Activated naive CD4-positive, alpha-beta T cell treated with anti-CD3 and anti-CD28 coated beads for 36 hours (primary cell): Measurements from ENCODE around the gene HOATZ. TPM values are rescaled to one million over a fixed set of nuclear protein-coding genes. Genes with fewer than 3 reads are reported as not detected.

Experiments used
- CTCF ChIA-PET: fragments of 350-600 bp; sonication (Branson Sonifier 250); formaldehyde crosslinking; loops from one replicate; lab custom pipeline; 2021; ENCODE audit warnings: antibody characterized with exemption; lab: Charles Lee
- DNase-seq: peaks from one replicate; pipeline ENCODE4 v3.0.0-alpha.2; 2020
- H3K27ac Mint-ChIP-seq: one replicate; pipeline ENCODE4 v1.8.0; 2021; ENCODE audit warnings: mild to moderate bottlenecking, mixed read lengths
- H3K27me3 Mint-ChIP-seq: one replicate; pipeline ENCODE4 v1.8.0; 2021; ENCODE audit warnings: low read depth, mixed read lengths
- H3K36me3 Mint-ChIP-seq: one replicate; pipeline ENCODE4 v1.8.0; 2021; ENCODE audit warnings: low read depth, mixed read lengths
- H3K4me1 Mint-ChIP-seq: one replicate; pipeline ENCODE4 v1.8.0; 2021; ENCODE audit warnings: low read depth, mixed read lengths
- H3K4me3 Mint-ChIP-seq: one replicate; pipeline ENCODE4 v1.8.0; 2021; ENCODE audit warnings: mild to moderate bottlenecking, moderate library complexity, mixed read lengths
- H3K9me3 Mint-ChIP-seq: one replicate; pipeline ENCODE4 v1.8.0; 2021; ENCODE audit warnings: mixed read lengths
- intact Hi-C: fragments of 100-400 bp; cut with micrococcal nuclease; formaldehyde crosslinking; loops from one replicate; pipeline ENCODE4 v1.15.1; 2023
- total RNA-seq, 2 experiments: library from RNA; stranded (reverse); gene quantifications; one replicate each; pipeline ENCODE4 v1.2.3, GENCODE V29; 2021

Gene HOATZ
- total RNA-seq, 2 experiments from 2014 or later = not detected

DNA sequence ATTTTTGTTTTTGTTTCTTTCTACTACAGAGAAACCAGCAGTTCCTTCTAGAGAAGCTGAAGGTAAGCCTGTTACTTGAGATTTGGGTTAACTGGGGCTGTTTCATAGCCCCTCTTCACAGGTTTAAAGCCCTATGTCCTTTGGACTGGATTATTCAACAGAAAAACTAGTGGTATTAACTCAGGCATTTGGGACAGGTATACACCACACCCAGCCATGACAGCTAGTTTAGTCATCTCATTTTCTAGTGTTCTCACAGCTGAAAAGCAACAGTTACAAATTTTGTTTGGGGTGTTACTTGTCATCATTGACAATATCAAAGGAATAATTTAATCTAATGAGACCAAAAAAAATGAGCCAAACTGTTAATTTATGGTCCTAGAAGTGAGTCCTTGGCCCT lies 40.0 kb downstream of the HOATZ start:
- H3K4me1 Mint-ChIP-seq = peaks cover 7% of the 10 kb centered on the region

DNA sequence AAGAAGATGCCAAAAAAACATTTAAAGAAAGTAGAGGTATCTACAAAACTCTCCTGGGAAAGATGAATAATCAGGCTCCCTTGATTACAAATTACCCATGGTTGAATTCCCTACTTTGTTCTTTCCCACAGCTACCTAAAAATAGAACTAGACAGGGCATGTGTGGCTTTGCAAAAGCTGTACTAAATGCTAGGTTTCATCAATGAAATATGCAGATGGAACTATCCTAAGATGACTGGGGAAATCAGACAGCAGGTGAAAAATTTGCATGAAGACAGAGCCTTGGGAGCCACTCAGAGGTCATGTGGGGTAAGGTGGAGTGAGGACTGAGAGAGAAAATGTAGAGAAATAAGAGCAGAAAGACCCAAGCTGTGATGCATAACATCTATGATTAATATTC lies 40.7 kb downstream of the HOATZ start:
- CTCF ChIA-PET = interaction anchor here (2.1 kb wide), 1 partner anchor 101 kb away, joined by 8 read pairs; no protein-coding TSS in a partner anchor
- H3K4me1 Mint-ChIP-seq = peaks cover 7% of the 10 kb centered on the region
- no peak overlapping the region for H3K4me3 Mint-ChIP-seq
- peaks cover 7% of the 10 kb centered on the region for H3K9me3 Mint-ChIP-seq
- intact Hi-C loops = loop anchor here (2.0 to 10.0 kb wide), 2 partner anchors 28 to 270 kb away; no protein-coding TSS in a partner anchor
- H3K27ac Mint-ChIP-seq = no peak overlapping the region
- DNase-seq = no peak
- H3K36me3 Mint-ChIP-seq = peaks cover 2% of the 10 kb centered on the region
- H3K27me3 Mint-ChIP-seq = peaks cover 13% of the 10 kb centered on the region

More for the DNA sequence above, 40.0 kb downstream of the HOATZ start:
- peaks cover 16% of the 10 kb centered on the region for H3K27me3 Mint-ChIP-seq
- DNase-seq = no peak
- CTCF ChIA-PET = interaction anchor here (0.6 to 2.1 kb wide), 4 partner anchors 11 to 222 kb away, joined by 3 to 8 read pairs (median 4); no protein-coding TSS in a partner anchor
- H3K36me3 Mint-ChIP-seq = peaks cover 2% of the 10 kb centered on the region
- H3K9me3 Mint-ChIP-seq = peaks cover 7% of the 10 kb centered on the region
- H3K27ac Mint-ChIP-seq = no peak overlapping the region
- H3K4me3 Mint-ChIP-seq = no peak overlapping the region
- intact Hi-C loops = loop anchor here (2.0 to 10.0 kb wide), 2 partner anchors 28 to 270 kb away; no protein-coding TSS in a partner anchor

- Mint-ChIP-seq H3K4me1 (peaks cover 7% of the 10 kb centered on the region), H3K9me3 (peaks cover 7% of the 10 kb centered on the region), H3K36me3 (peaks cover 2% of the 10 kb centered on the region), H3K27me3 (peaks cover 8% of the 10 kb centered on the region), H3K4me3 (no peak overlapping the region), H3K27ac (no peak overlapping the region)
- intact Hi-C loops = loop anchor here (10.0 kb wide), 1 partner anchor 273 kb away; no protein-coding TSS in a partner anchor
- CTCF ChIA-PET = interaction anchor here (0.6 to 0.7 kb wide), 3 partner anchors 112 to 207 kb away, joined by 3 to 4 read pairs (median 3); no protein-coding TSS in a partner anchor
- no peak for DNase-seq
These were observed 43.0 kb downstream of the HOATZ start for GRCh38 chr11:111557425-111558111.

DNA sequence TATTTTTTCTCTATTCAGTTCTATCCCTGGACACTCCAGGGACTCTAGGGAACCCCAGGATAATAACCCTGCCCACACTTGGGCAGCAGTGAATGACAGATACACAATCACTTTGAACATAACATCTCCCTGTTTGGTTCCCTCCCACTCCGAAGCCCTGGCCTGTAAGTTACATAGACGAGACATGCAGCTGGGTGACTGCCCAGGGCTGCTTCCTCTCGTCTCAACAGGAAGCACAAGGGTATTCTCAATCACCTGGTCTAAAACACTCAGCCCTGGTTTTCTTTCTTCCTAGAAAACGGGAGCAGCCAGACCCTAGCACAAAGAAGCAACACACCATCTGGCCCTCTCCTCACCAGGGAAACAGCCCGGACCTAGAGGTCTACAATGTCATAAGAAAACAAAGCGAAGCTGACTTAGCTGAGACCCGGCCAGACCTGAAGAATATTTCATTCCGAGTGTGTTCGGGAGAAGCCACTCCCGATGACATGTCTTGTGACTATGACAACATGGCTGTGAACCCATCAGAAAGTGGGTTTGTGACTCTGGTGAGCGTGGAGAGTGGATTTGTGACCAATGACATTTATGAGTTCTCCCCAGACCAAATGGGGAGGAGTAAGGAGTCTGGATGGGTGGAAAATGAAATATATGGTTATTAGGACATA lies 45.4 kb downstream of the HOATZ start:
- no peak overlapping the region for H3K4me3 Mint-ChIP-seq
- H3K36me3 Mint-ChIP-seq = peaks cover 2% of the 10 kb centered on the region
- peaks cover 5% of the 10 kb centered on the region for H3K4me1 Mint-ChIP-seq
- intact Hi-C loops = loop anchor here (10.0 kb wide), 3 partner anchors 275 to 615 kb away; partner anchors contain the start of gene BCO2
- DNase-seq = no peak
- no peak overlapping the region for H3K27ac Mint-ChIP-seq
- peaks cover 5% of the 10 kb centered on the region for H3K27me3 Mint-ChIP-seq
- peaks cover 7% of the 10 kb centered on the region for H3K9me3 Mint-ChIP-seq
- CTCF ChIA-PET = interaction anchor here (0.6 to 5.1 kb wide), 2 partner anchors 106 to 609 kb away, joined by 3 to 22 read pairs; no protein-coding TSS in a partner anchor

- CTCF ChIA-PET = interaction anchor here (2.1 to 5.1 kb wide), 2 partner anchors 107 to 216 kb away, joined by 9 to 22 read pairs; no protein-coding TSS in a partner anchor
- Mint-ChIP-seq H3K9me3 (peaks cover 5% of the 10 kb centered on the region), H3K27me3 (peaks cover 2% of the 10 kb centered on the region), H3K27ac (no peak overlapping the region), H3K36me3 (no peaks in the 10 kb centered on the region), H3K4me1 (no peaks in the 10 kb centered on the region), H3K4me3 (no peak overlapping the region)
- intact Hi-C loops = loop anchor here (10.0 kb wide), 2 partner anchors 424 to 614 kb away; partner anchors contain the start of gene BCO2
- no peak for DNase-seq
These were observed 46.2 kb downstream of the HOATZ start for GRCh38 chr11:111560800-111561199.

- H3K36me3 Mint-ChIP-seq = no peaks in the 10 kb centered on the region
- CTCF ChIA-PET = interaction anchor here (0.6 to 5.1 kb wide), 4 partner anchors 32 to 216 kb away, joined by 3 to 22 read pairs (median 6); partner anchors contain the start of gene BTG4
These were observed 46.7 kb downstream of the HOATZ start for GRCh38 chr11:111561306-111561705.

DNA sequence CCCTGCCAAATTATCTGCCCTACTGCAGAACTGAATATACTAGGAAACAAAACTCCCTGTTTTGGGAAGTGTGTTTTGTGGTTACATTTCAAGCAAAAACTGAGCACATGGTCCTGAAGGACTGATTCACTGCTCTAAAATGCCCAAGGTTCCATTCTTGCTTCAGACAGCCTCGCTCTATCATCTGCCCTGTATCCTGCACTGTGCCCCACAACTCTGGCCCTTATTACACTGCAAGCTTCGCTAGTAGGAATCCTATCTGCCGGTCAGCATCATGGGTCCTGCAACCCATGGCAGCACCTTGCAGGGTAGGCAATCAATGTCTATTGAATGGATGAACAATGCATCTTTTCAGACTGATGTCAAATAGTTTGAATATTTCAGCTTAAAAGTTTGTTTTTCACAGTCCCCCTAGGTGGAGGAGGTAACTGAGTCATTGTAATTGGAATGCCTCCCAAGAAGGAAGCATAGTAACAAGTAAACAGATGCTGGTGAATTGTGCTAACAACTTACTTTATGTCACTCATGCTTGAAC lies 47.3 kb downstream of the HOATZ start:
- Mint-ChIP-seq H3K9me3 (no peaks in the 10 kb centered on the region), H3K4me1 (no peaks in the 10 kb centered on the region), H3K27me3 (peaks cover 2% of the 10 kb centered on the region), H3K4me3 (no peak overlapping the region), H3K27ac (no peak overlapping the region), H3K36me3 (no peaks in the 10 kb centered on the region)
- no peak for DNase-seq
- intact Hi-C loops = loop anchor here (10.0 kb wide), 2 partner anchors 423 to 613 kb away; partner anchors contain the start of gene BCO2
- CTCF ChIA-PET = interaction anchor here (0.6 to 5.1 kb wide), 6 partner anchors 11 to 215 kb away, joined by 3 to 22 read pairs (median 4); partner anchors contain the start of gene BTG4

More at GRCh38 chr11:111561306-111561705, 46.7 kb downstream of the HOATZ start:
- no peak overlapping the region for H3K4me3 Mint-ChIP-seq
- peaks cover 2% of the 10 kb centered on the region for H3K9me3 Mint-ChIP-seq
- peaks cover 2% of the 10 kb centered on the region for H3K27me3 Mint-ChIP-seq
- no peak for DNase-seq
- H3K4me1 Mint-ChIP-seq = no peaks in the 10 kb centered on the region
- intact Hi-C loops = loop anchor here (10.0 kb wide), 2 partner anchors 423 to 613 kb away; partner anchors contain the start of gene BCO2
- H3K27ac Mint-ChIP-seq = no peak overlapping the region

GRCh38 chr11:111562692-111563389 lies 48.3 kb downstream of the HOATZ start:
- Mint-ChIP-seq H3K4me1 (no peaks in the 10 kb centered on the region), H3K27me3 (peaks cover 2% of the 10 kb centered on the region), H3K4me3 (no peak overlapping the region), H3K9me3 (no peaks in the 10 kb centered on the region), H3K27ac (no peak overlapping the region), H3K36me3 (no peaks in the 10 kb centered on the region)
- CTCF ChIA-PET = interaction anchor here (1.0 to 5.1 kb wide), 5 partner anchors 12 to 214 kb away, joined by 3 to 22 read pairs (median 9); no protein-coding TSS in a partner anchor
- DNase-seq = no peak
- intact Hi-C loops = loop anchor here (10.0 kb wide), 2 partner anchors 422 to 612 kb away; partner anchors contain the start of gene BCO2

DNA sequence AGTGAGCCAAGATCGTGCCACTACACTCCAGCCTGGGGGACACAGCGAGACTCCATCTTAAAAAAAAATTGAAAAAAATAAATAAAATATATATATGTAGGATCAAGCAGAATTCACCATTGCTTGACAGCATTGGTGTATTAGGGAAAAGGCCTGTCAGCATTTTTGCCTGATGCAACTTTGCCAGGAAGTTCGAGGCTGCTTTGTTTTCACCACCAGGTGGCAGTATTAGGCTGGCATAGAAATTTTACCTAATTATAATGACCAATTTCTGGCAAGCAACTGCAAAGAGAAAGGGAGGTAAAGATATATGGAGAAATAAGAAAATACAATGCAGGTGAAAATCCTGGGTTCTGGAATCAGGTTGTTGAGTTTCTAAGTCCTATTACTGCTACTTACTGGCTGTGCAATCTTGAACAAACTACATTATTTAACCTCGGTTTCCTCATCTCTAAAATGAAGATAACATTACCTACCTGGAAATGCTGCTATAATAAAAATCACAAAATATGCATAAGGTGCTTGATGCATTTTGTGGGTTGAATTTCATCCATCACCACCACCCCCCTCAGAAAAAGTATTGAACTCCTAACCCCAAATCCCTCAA lies 50.6 kb downstream of the HOATZ start:
- Mint-ChIP-seq H3K4me1 (no peaks in the 10 kb centered on the region), H3K4me3 (no peak overlapping the region), H3K27me3 (peaks cover 2% of the 10 kb centered on the region), H3K9me3 (no peaks in the 10 kb centered on the region), H3K36me3 (no peaks in the 10 kb centered on the region), H3K27ac (no peak overlapping the region)
- DNase-seq = peak; percentile 83
- CTCF ChIA-PET = interaction anchor here (0.7 to 5.1 kb wide), 9 partner anchors 20 to 452 kb away, joined by 3 to 22 read pairs (median 4); no protein-coding TSS in a partner anchor
- intact Hi-C loops = loop anchor here (1.0 to 10.0 kb wide), 8 partner anchors 22 to 717 kb away; partner anchors contain the start of genes BCO2 and SIK2

- no peak overlapping the region for H3K4me3 Mint-ChIP-seq
- peaks cover 2% of the 10 kb centered on the region for H3K27me3 Mint-ChIP-seq
- CTCF ChIA-PET = interaction anchor here (0.6 to 2.0 kb wide), 14 partner anchors 11 to 279 kb away, joined by 3 to 15 read pairs (median 4); no protein-coding TSS in a partner anchor
- intact Hi-C loops = loop anchor here (5.0 to 10.0 kb wide), 3 partner anchors 418 to 716 kb away; partner anchors contain the start of gene BCO2
- no peak overlapping the region for H3K27ac Mint-ChIP-seq
- no peaks in the 10 kb centered on the region for H3K36me3 Mint-ChIP-seq
- H3K9me3 Mint-ChIP-seq = no peaks in the 10 kb centered on the region
- DNase-seq = no peak
- H3K4me1 Mint-ChIP-seq = no peaks in the 10 kb centered on the region
These were observed 51.7 kb downstream of the HOATZ start for GRCh38 chr11:111566324-111566723.
